Measurements from ENCODE around the gene HOXA9.

- TF ChIP-seq CTCF (IDR thresholded peaks at IDR 0.05) (no peak), POLR2A (IDR thresholded peaks at IDR 0.05) (no peak)
Measured at GRCh38 chr7:27123007-27123476, 42.3 kb downstream of the HOXA9 start.

Measured in stomach (tissue), 4 donors.